SK-N-SH treated with all-trans-retinoic acid at 6 μM for 48 hours (cell line): ENCODE results near the gene RALGAPB.

Source experiments
- CREB5 ChIP-seq: fragments of 250-450 bp; sonication (Bioruptor Pico); IDR thresholded peaks from 2 replicates; pipeline ENCODE4 v1.5.1; 2020; ENCODE audit warnings: low read depth, mild to moderate bottlenecking, moderate library complexity
- PATZ1 ChIP-seq: fragments of 250-450 bp; sonication (Bioruptor Pico); IDR thresholded peaks from 2 replicates; pipeline ENCODE4 v1.8.0; 2020; ENCODE audit warnings: mild to moderate bottlenecking, moderate library complexity, borderline replicate concordance
- POU6F1 ChIP-seq: fragments of 250-450 bp; sonication (Bioruptor Pico); IDR thresholded peaks from 2 replicates; pipeline ENCODE4 v1.8.0; 2021; ENCODE audit warnings: low read depth, mild to moderate bottlenecking, moderate library complexity, borderline replicate concordance

GRCh38 chr20:38607351-38607750 is 134.7 kb downstream of the RALGAPB start:
- TF ChIP-seq CREB5 (CRISPR knock-in tag) (no peak), POU6F1 (CRISPR knock-in tag) (no peak), PATZ1 (CRISPR knock-in tag) (no peak)
